HepG2 (cell line): ENCODE results near the gene MRPS17. TPM values are rescaled to one million over a fixed set of nuclear protein-coding genes. Genes with fewer than 3 reads are reported as not detected.
A peak's percentile ranks its signal among the peaks of the same experiment; 100 is the strongest.

ENCODE experiments used
- ATAC-seq: fragments of 200-7000 bp; cut with Tn5 transposase; 3 replicates; pipeline ENCODE4 v1.9.1; 2020; ENCODE audit warnings: mild to moderate bottlenecking, moderate library complexity
- BruUV-seq: library from RNA; stranded (reverse); fragments of 400-500 nt; replicated peaks from 2 replicates; lab custom pipeline; 2021; lab: Mats Ljungman, UMichigan
- CTCF ChIA-PET: fragments of 300-600 bp; formaldehyde crosslinking; extraction: SDS; loops from one replicate; lab custom pipeline; 2021; ENCODE audit warnings: low total read pairs, inconsistent platforms, low intra/inter-chr PET ratio; lab: Yijun Ruan, JAX
- POLR2A ChIA-PET: fragments of 350-600 bp; sonication (Branson Sonifier 250); formaldehyde crosslinking; loops from one replicate; lab custom pipeline; 2020; ENCODE audit warnings: antibody characterized with exemption, inconsistent platforms; lab: Yijun Ruan, JAX
- DNase-seq: peaks from one replicate; pipeline ENCODE4 v3.0.0-alpha.2; 2015; ENCODE audit warnings: low spot score
- FAIRE-seq: peaks from 3 replicates; lab custom pipeline; 2011; peaks lifted over from hg19 to GRCh38; lab: Jason Lieb, UNC
- H2AFZ ChIP-seq: one replicate; pipeline ENCODE4 v1.6.1; 2011; ENCODE audit warnings: low read length, inconsistent platforms
- H3K27ac ChIP-seq: fragments of 300-600 bp; 3 replicates; pipeline ENCODE4 v1.8.0; 2011; ENCODE audit warnings: mixed run types, mild to moderate bottlenecking, mixed read lengths, low read length, inconsistent platforms; ENCODE audit not compliant: insufficient read depth; ENCODE audit errors: extremely low read length
- H3K27me3 ChIP-seq, 2 experiments: fragments of 200-600 bp in 1 of 2; 2 replicates in 1 of 2; 3 replicates in 1 of 2; pipeline versions ENCODE4 v1.6.0 to v1.8.0; 2011; ENCODE audit warnings: low read length in 2 of 2, mild to moderate bottlenecking in 2 of 2, moderate library complexity in 2 of 2, inconsistent platforms in 1 of 2; ENCODE audit not compliant: insufficient read depth in 2 of 2, control insufficient read depth in 1 of 2
- H3K36me3 ChIP-seq, 2 experiments: fragments of 200-600 bp in 1 of 2; replicated peaks in 1 of 2; 2 replicates in 1 of 2; 3 replicates in 1 of 2; pipeline versions ENCODE4 v1.5.1 to v1.8.0; 2011; ENCODE audit warnings: low read length in 2 of 2, inconsistent platforms in 1 of 2; ENCODE audit not compliant: insufficient read depth in 2 of 2, control insufficient read depth in 1 of 2
- H3K4me1 ChIP-seq: 2 replicates; pipeline ENCODE4 v1.5.1; 2012; ENCODE audit warnings: low read length, inconsistent platforms; ENCODE audit not compliant: insufficient read depth
- H3K4me2 ChIP-seq: 2 replicates; pipeline ENCODE4 v1.6.0; 2011; ENCODE audit warnings: low read depth, low read length, inconsistent platforms
- H3K4me3 ChIP-seq, 3 experiments: fragments of 200-600 bp in 1 of 3; sonication (generic), shearing (Covaris generic) in 1 of 3; replicated peaks in 1 of 3; 2 replicates each; pipeline ENCODE4 v1.5.1; 2011 to 2016; ENCODE audit warnings: low read length in 3 of 3, inconsistent platforms in 2 of 3, low read depth in 2 of 3, mild to moderate bottlenecking in 2 of 3, control low read depth in 1 of 3, mixed read lengths in 1 of 3; ENCODE audit not compliant: insufficient read depth in 1 of 3
- H3K79me2 ChIP-seq: one replicate; pipeline ENCODE4 v1.6.1; 2011; ENCODE audit warnings: low read length, inconsistent platforms; ENCODE audit not compliant: insufficient read depth
- H3K9ac ChIP-seq: 2 replicates; pipeline ENCODE4 v1.6.0; 2011; ENCODE audit warnings: mild to moderate bottlenecking, low read depth, low read length, inconsistent platforms; ENCODE audit not compliant: insufficient read depth
- H3K9me3 ChIP-seq: 2 replicates; pipeline ENCODE4 v1.5.1; 2012; ENCODE audit warnings: mild to moderate bottlenecking, low read length
- H4K20me1 ChIP-seq: 2 replicates; pipeline ENCODE4 v1.6.0; 2011; ENCODE audit warnings: inconsistent platforms, mild to moderate bottlenecking, low read length, moderate library complexity; ENCODE audit not compliant: insufficient read depth
- ETV5 ChIP-seq: IDR thresholded peaks from 2 replicates; pipeline ENCODE4 v1.6.1; 2018; ENCODE audit warnings: missing biosample characterization, missing genetic modification reagents, inconsistent platforms, borderline replicate concordance
- FIP1L1 ChIP-seq: fragments of 200-400 bp; formaldehyde crosslinking; IDR thresholded peaks from 2 replicates; pipeline ENCODE4 v1.6.1; 2018; ENCODE audit warnings: low read depth, mild to moderate bottlenecking, low read length, moderate library complexity, borderline replicate concordance; ENCODE audit not compliant: insufficient read depth
- FOSL2 ChIP-seq: sonication (generic); formaldehyde crosslinking; IDR thresholded peaks from 2 replicates; pipeline ENCODE4 v1.4.0; 2020; ENCODE audit warnings: missing genetic modification reagents
- MED8 ChIP-seq: sonication (generic); formaldehyde crosslinking; IDR thresholded peaks from 2 replicates; pipeline ENCODE4 v1.8.1; 2023; ENCODE audit warnings: mild to moderate bottlenecking, missing genetic modification reagents; ENCODE audit not compliant: insufficient replicate concordance
- NFYC ChIP-seq: IDR thresholded peaks from 2 replicates; pipeline ENCODE4 v1.6.1; 2016; ENCODE audit warnings: missing genetic modification reagents, missing compliant biosample characterization
- NR2F1 ChIP-seq, 2 experiments: fragments of 450-650 bp in 1 of 2; formaldehyde crosslinking in 1 of 2; IDR thresholded peaks; 2 replicates each; pipeline versions ENCODE4 v1.5.0 to v1.6.1; 2016 to 2020; ENCODE audit warnings: mild to moderate bottlenecking in 1 of 2, missing compliant biosample characterization in 1 of 2, missing genetic modification reagents in 1 of 2, moderate library complexity in 1 of 2
- XRCC5 ChIP-seq: fragments of 200-400 bp; formaldehyde crosslinking; optimal IDR thresholded peaks from 2 replicates; pipeline ENCODE3; 2017; ENCODE audit warnings: mild to moderate bottlenecking, low read length
- YEATS4 ChIP-seq: sonication (generic); formaldehyde crosslinking; IDR thresholded peaks from 2 replicates; pipeline ENCODE4 v1.4.0; 2020; ENCODE audit warnings: missing genetic modification reagents, borderline replicate concordance
- ZBTB21 ChIP-seq: sonication (generic); formaldehyde crosslinking; IDR thresholded peaks from 2 replicates; pipeline ENCODE4 v1.4.0; 2020; ENCODE audit warnings: missing genetic modification reagents
- ZFYVE20 ChIP-seq: sonication (generic); formaldehyde crosslinking; IDR thresholded peaks from 2 replicates; pipeline ENCODE4 v1.8.0; 2023; ENCODE audit warnings: low read depth, mild to moderate bottlenecking, moderate library complexity, missing genetic modification reagents, borderline replicate concordance
- ZNF101 ChIP-seq: sonication (generic); formaldehyde crosslinking; IDR thresholded peaks from 2 replicates; pipeline ENCODE4 v1.4.0; 2020; ENCODE audit warnings: mild to moderate bottlenecking, low read depth, missing genetic modification reagents, borderline replicate concordance
- ZNF234 ChIP-seq: sonication (generic); formaldehyde crosslinking; conservative IDR thresholded peaks from 2 replicates; pipeline ENCODE4 v1.5.1; 2020; ENCODE audit warnings: mild to moderate bottlenecking, missing genetic modification reagents
- ZSCAN12 ChIP-seq: sonication (generic); formaldehyde crosslinking; IDR thresholded peaks from 2 replicates; pipeline ENCODE4 v1.9.0; 2021; ENCODE audit warnings: mild to moderate bottlenecking, missing genetic modification reagents
- ZSCAN20 ChIP-seq: sonication (generic); formaldehyde crosslinking; IDR thresholded peaks from 2 replicates; pipeline ENCODE4 v1.4.0; 2020; ENCODE audit warnings: missing genetic modification reagents, mild to moderate bottlenecking, borderline replicate concordance
- WGBS: methylation state at CpG from one replicate; pipeline ENCODE4 v1.1.6; 2017; ENCODE audit warnings: low lambda C conversion rate; 5-methylcytosine and 5-hydroxymethylcytosine counted together
- in situ Hi-C: cut with HindIII; loops from 2 replicates; pipeline ENCODE4 v1.10.0; 2017; ENCODE audit warnings: low pct_unique_long_range_greater_than_20kb; ENCODE audit not compliant: extremely low pct_ligation_motif_present
- intact Hi-C: fragments of 100-400 bp; cut with micrococcal nuclease; formaldehyde crosslinking; loops from one replicate; pipeline ENCODE4 v1.10.0; 2022; ENCODE audit not compliant: unreplicated experiment
- polyA plus RNA-seq, 8 experiments: library from polyadenylated mRNA; depleted of rRNA in 3 of 8; stranded (reverse) in 7 of 8; unstranded in 1 of 8; fragments of >200 nt; fragmentation: Illumina TruSeq in 4 of 8; extraction: Trizol in 4 of 8; gene quantifications; 2 replicates each; pipeline versions ENCODE4 v1.2.1 to v1.2.3, GENCODE V29; 2011 to 2016; ENCODE audit warnings: low read depth in 4 of 8, missing spikeins in 1 of 8, mixed read lengths in 1 of 8; ENCODE audit not compliant: insufficient read depth in 1 of 8
- total RNA-seq, 5 experiments: library from RNA; depleted of rRNA; stranded (reverse); fragments of >200 nt; fragmentation: Illumina TruSeq; extraction: Trizol; gene quantifications; 2 replicates each; pipeline ENCODE4 v1.2.3, GENCODE V29; 2016; ENCODE audit warnings: low read depth in 1 of 5
- TF ChIP-seq, protein P1 (sequence below): sonication (generic); formaldehyde crosslinking; IDR thresholded peaks from one replicate; pipeline ENCODE4 v1.5.1; 2020; ENCODE audit warnings: mild to moderate bottlenecking, missing genetic modification reagents; ENCODE audit errors: not compliant biosample characterization
- TF ChIP-seq, protein P2 (sequence below): sonication (generic); formaldehyde crosslinking; IDR thresholded peaks from 2 replicates; pipeline ENCODE4 v1.8.0; 2022; ENCODE audit warnings: missing genetic modification reagents, low read depth, mild to moderate bottlenecking, borderline replicate concordance

MRPS17 gene
- total and polyA plus RNA-seq, 2 of the 13 experiments (the other 11 are each of a cell fraction or from before 2014, with no cell fraction given): 14.9 to 31.3 TPM

DNA sequence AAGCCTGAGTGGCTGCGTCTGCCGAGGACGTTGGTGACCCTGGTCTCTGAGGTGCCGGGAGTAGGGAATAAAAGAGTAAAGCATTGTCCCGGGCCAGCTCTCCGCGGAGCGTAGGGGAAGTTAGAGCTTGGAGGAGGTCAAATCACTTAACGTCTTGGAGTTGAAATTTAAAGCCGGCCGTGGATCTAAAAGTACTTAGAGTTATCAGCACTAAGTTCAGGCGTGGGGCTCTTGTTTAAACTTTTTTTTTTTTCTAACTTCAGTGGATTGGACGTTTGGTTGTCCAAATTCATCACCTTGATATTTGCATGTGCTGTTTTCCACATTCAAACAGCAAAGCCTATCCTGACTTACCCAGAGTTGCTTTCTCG, 13.4 kb downstream of the MRPS17 start:
- no peak for ATAC-seq
- in situ Hi-C loops (loop anchor here (25.0 kb wide), 2 partner anchors 203 to 328 kb away; no protein-coding TSS in a partner anchor), intact Hi-C loops (loop anchor here (2.0 kb wide), 1 partner anchor 324 kb away; no protein-coding TSS in a partner anchor)
- Histone ChIP-seq H3K36me3 (0 out of 5 replicates have a peak, but pooled peaks cover 0 to 2% of the 10 kb centered on the region in 2 experiments), H3K9ac (peak overlapping the region; percentile 92), H3K79me2 (peaks cover 20% of the 10 kb centered on the region), H3K9me3 (no peaks in the 10 kb centered on the region), H3K27ac (peak overlapping the region; percentile 91), H4K20me1 (no peaks in the 10 kb centered on the region; the same call in 1 of the 2 replicates), H3K4me1 (peaks cover 44% of the 10 kb centered on the region), H3K4me2 (peak overlapping the region; percentile 97), H3K4me3 (peak overlapping the region; percentile 77 to 93 (median 88); a peak in 5 of 6 replicates), H2AFZ (no peak overlapping the region), H3K27me3 (no peaks in the 10 kb centered on the region; a peak in 1 of 5 replicates)
- WGBS: 4% methylated on average over 14 of the region's 14 CpGs
- FAIRE-seq: peak; percentile 26
- BruUV-seq: TSS peak; percentile 64
- ChIA-PET POLR2A (interaction anchor here (0.6 to 4.1 kb wide), 18 partner anchors 10 to 1206 kb away, joined by 3 to 26 read pairs (median 8); partner anchors contain the start of genes CCT6A, CHCHD2, MRPS17 and PSPH), CTCF (interaction anchor here (1.4 kb wide), 1 partner anchor 324 kb away, joined by 8 read pairs; no protein-coding TSS in a partner anchor)
- no peak for DNase-seq
- 0 out of 2 replicates have a peak, but pooled peaks have one; percentile 2 for TF ChIP-seq NFYC (CRISPR knock-in tag)
- no peak for TF ChIP-seq ZNF234 (CRISPR knock-in tag)
- peak; percentile 8 for TF ChIP-seq MED8
- TF ChIP-seq XRCC5: peak; percentile 39
- no peak for TF ChIP-seq ZNF101 (CRISPR knock-in tag)
- TF ChIP-seq ETV5 (CRISPR knock-in tag): no peak
- TF ChIP-seq ZBTB21: no peak
- no peak for TF ChIP-seq FOSL2 (CRISPR knock-in tag)
- TF ChIP-seq FIP1L1: no peak
- TF ChIP-seq ZFYVE20 (CRISPR knock-in tag): no peak
- peak; percentile 8 for TF ChIP-seq YEATS4 (CRISPR knock-in tag)
- TF ChIP-seq ZSCAN12: 0 out of 2 replicates have a peak, but pooled peaks have one; percentile 3
- no peak for TF ChIP-seq NR2F1 (CRISPR knock-in tag; IDR thresholded peaks at IDR 0.05)
- TF ChIP-seq, protein P1, sequence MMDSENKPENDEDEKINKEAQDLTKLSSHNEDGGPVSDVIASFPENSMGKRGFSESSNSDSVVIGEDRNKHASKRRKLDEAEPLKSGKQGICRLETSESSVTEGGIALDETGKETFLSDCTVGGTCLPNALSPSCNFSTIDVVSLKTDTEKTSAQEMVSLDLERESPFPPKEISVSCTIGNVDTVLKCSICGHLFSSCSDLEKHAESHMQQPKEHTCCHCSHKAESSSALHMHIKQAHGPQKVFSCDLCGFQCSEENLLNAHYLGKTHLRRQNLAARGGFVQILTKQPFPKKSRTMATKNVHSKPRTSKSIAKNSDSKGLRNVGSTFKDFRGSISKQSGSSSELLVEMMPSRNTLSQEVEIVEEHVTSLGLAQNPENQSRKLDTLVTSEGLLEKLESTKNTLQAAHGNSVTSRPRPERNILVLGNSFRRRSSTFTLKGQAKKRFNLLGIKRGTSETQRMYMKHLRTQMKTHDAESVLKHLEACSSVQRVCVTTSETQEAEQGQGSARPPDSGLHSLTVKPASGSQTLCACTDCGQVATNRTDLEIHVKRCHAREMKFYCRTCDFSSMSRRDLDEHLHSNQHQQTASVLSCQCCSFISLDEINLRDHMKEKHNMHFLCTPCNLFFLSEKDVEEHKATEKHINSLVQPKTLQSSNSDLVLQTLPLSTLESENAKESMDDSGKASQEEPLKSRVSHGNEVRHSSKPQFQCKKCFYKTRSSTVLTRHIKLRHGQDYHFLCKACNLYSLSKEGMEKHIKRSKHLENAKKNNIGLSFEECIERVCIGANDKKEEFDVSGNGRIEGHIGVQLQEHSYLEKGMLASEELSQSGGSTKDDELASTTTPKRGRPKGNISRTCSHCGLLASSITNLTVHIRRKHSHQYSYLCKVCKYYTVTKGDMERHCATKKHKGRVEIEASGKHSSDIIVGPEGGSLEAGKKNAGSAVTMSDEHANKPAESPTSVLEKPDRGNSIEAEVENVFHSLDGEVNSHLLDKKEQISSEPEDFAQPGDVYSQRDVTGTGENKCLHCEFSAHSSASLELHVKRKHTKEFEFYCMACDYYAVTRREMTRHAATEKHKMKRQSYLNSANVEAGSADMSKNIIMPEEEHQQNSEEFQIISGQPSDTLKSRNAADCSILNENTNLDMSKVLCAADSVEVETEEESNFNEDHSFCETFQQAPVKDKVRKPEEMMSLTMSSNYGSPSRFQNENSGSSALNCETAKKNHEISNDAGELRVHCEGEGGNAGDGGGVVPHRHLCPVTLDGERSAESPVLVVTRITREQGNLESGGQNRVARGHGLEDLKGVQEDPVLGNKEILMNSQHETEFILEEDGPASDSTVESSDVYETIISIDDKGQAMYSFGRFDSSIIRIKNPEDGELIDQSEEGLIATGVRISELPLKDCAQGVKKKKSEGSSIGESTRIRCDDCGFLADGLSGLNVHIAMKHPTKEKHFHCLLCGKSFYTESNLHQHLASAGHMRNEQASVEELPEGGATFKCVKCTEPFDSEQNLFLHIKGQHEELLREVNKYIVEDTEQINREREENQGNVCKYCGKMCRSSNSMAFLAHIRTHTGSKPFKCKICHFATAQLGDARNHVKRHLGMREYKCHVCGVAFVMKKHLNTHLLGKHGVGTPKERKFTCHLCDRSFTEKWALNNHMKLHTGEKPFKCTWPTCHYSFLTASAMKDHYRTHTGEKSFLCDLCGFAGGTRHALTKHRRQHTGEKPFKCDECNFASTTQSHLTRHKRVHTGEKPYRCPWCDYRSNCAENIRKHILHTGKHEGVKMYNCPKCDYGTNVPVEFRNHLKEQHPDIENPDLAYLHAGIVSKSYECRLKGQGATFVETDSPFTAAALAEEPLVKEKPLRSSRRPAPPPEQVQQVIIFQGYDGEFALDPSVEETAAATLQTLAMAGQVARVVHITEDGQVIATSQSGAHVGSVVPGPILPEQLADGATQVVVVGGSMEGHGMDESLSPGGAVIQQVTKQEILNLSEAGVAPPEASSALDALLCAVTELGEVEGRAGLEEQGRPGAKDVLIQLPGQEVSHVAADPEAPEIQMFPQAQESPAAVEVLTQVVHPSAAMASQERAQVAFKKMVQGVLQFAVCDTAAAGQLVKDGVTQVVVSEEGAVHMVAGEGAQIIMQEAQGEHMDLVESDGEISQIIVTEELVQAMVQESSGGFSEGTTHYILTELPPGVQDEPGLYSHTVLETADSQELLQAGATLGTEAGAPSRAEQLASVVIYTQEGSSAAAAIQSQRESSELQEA (CRISPR knock-in tag): no peak
- TF ChIP-seq, protein P2, sequence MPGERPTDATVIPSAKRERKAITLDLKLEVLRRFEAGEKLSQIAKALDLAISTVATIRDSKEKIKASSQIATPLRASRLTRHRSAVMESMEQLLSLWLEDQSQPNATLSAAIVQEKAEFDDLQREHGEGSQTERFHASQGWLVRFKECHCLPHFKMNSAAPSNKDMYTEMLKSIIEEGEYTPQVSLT (CRISPR knock-in tag): no peak
- TF ChIP-seq ZSCAN20 (CRISPR knock-in tag): no peak
